WTC11 (cell line): Measurements from ENCODE around the gene BCL2L11. TPM values are rescaled to one million over a fixed set of nuclear protein-coding genes. Genes with fewer than 3 reads are reported as not detected.

Experiments
- CBFB ChIP-seq: sonication (generic); formaldehyde crosslinking; IDR thresholded peaks from 2 replicates; pipeline ENCODE4 v1.8.1; 2022; ENCODE audit warnings: mild to moderate bottlenecking, low read depth, missing genetic modification reagents
- IRF1 ChIP-seq: sonication (generic); formaldehyde crosslinking; IDR thresholded peaks from 2 replicates; pipeline ENCODE4 v1.8.0; 2023; ENCODE audit warnings: missing genetic modification reagents
- MXD4 ChIP-seq: fragments of 250-450 bp; sonication (Bioruptor Pico); IDR thresholded peaks from 2 replicates; pipeline ENCODE4 v1.8.0; 2021; ENCODE audit warnings: mild to moderate bottlenecking, moderate library complexity, borderline replicate concordance
- OVOL2 ChIP-seq: fragments of 250-450 bp; sonication (Bioruptor Pico); IDR thresholded peaks from 2 replicates; pipeline ENCODE4 v1.9.0; 2021; ENCODE audit warnings: mild to moderate bottlenecking, borderline replicate concordance
- PRDM15 ChIP-seq: sonication (generic); formaldehyde crosslinking; IDR thresholded peaks from 2 replicates; pipeline ENCODE4 v1.8.0; 2022; ENCODE audit warnings: missing genetic modification reagents
- SOX15 ChIP-seq: fragments of 250-450 bp; sonication (Bioruptor Pico); IDR thresholded peaks from 2 replicates; pipeline ENCODE4 v1.9.0; 2021; ENCODE audit warnings: mild to moderate bottlenecking
- STAT6 ChIP-seq: sonication (generic); formaldehyde crosslinking; conservative IDR thresholded peaks from 2 replicates; pipeline ENCODE4 v1.8.1; 2023; ENCODE audit warnings: mild to moderate bottlenecking, low read depth, missing genetic modification reagents, moderate library complexity
- USF1 ChIP-seq: sonication (generic); formaldehyde crosslinking; IDR thresholded peaks from 2 replicates; pipeline ENCODE4 v1.8.0; 2022; ENCODE audit warnings: mild to moderate bottlenecking, missing genetic modification reagents
- ZBTB21 ChIP-seq: sonication (generic); formaldehyde crosslinking; IDR thresholded peaks from 2 replicates; pipeline ENCODE4 v1.8.1; 2023; ENCODE audit warnings: mild to moderate bottlenecking, missing genetic modification reagents, borderline replicate concordance
- ZNF281 ChIP-seq: sonication (generic); formaldehyde crosslinking; IDR thresholded peaks from 2 replicates; pipeline ENCODE4 v1.8.0; 2023; ENCODE audit warnings: mild to moderate bottlenecking, missing genetic modification reagents
- ZNF317 ChIP-seq: sonication (generic); formaldehyde crosslinking; IDR thresholded peaks from 2 replicates; pipeline ENCODE4 v1.8.1; 2023; ENCODE audit warnings: low read depth, mild to moderate bottlenecking, moderate library complexity, missing genetic modification reagents, borderline replicate concordance
- ZNF532 ChIP-seq: fragments of 250-450 bp; sonication (Bioruptor Pico); IDR thresholded peaks from 2 replicates; pipeline ENCODE4 v1.9.0; 2021; ENCODE audit warnings: mild to moderate bottlenecking, borderline replicate concordance
- total RNA-seq: library from RNA; stranded (reverse); gene quantifications from 3 replicates; pipeline ENCODE4 v1.2.3, GENCODE V29; 2021
- TF ChIP-seq, protein P1 (sequence below): sonication (generic); formaldehyde crosslinking; IDR thresholded peaks from 2 replicates; pipeline ENCODE4 v1.8.1; 2023; ENCODE audit warnings: mild to moderate bottlenecking, missing genetic modification reagents, borderline replicate concordance
- TF ChIP-seq, protein P2 (sequence below): fragments of 250-450 bp; sonication (Bioruptor Pico); IDR thresholded peaks from 2 replicates; pipeline ENCODE4 v1.9.0; 2021; ENCODE audit warnings: moderate library complexity, mild to moderate bottlenecking, inconsistent platforms, borderline replicate concordance
- TF ChIP-seq, protein P3 (sequence below): fragments of 250-450 bp; sonication (Bioruptor Pico); IDR thresholded peaks from 2 replicates; pipeline ENCODE4 v2.1.2; 2022; ENCODE audit warnings: mild to moderate bottlenecking, moderate library complexity

The BCL2L11 gene
- total RNA-seq, 1 experiment from 2014 or later, result 19.3 TPM

DNA sequence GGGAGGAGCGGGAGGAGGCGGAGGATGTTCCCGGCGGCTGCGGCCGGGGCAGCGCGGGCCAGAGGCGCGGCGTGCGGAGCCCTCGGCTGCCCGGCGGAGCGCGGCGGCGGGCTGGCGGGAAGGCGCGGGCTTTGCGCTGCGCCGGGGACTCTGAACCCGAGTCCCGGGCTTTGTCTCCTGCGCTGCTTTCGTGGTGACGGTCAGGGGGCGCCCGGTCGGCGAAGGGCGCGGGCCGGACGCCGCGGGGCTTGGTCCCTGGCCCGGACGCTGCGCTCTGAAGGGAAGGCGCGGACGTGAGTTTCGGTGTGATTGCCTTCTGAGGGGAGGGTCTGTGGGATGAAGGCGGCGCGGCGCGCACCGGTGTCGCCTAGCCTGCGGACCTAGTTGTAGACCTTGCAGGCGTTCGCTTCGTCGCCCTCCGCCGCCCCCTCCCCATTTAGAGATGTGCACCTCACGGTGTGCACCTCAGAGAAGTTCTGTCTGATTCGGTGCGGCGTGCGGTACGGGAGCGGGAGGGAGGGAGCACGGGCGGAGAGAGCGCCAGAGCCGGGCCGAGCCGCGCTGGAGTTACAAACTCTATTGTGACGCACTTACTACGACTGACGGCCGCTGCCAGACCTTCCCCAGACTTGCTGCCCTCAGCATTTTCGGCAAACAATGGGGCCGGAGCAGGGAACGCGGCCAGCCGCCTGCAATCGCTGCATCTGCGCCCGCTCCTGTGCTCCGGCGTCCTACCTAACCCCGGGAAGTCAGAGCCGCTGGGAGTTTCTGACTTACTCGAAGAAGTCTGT lies 2.1 kb downstream of the BCL2L11 start (continued):
- TF ChIP-seq, protein P1, sequence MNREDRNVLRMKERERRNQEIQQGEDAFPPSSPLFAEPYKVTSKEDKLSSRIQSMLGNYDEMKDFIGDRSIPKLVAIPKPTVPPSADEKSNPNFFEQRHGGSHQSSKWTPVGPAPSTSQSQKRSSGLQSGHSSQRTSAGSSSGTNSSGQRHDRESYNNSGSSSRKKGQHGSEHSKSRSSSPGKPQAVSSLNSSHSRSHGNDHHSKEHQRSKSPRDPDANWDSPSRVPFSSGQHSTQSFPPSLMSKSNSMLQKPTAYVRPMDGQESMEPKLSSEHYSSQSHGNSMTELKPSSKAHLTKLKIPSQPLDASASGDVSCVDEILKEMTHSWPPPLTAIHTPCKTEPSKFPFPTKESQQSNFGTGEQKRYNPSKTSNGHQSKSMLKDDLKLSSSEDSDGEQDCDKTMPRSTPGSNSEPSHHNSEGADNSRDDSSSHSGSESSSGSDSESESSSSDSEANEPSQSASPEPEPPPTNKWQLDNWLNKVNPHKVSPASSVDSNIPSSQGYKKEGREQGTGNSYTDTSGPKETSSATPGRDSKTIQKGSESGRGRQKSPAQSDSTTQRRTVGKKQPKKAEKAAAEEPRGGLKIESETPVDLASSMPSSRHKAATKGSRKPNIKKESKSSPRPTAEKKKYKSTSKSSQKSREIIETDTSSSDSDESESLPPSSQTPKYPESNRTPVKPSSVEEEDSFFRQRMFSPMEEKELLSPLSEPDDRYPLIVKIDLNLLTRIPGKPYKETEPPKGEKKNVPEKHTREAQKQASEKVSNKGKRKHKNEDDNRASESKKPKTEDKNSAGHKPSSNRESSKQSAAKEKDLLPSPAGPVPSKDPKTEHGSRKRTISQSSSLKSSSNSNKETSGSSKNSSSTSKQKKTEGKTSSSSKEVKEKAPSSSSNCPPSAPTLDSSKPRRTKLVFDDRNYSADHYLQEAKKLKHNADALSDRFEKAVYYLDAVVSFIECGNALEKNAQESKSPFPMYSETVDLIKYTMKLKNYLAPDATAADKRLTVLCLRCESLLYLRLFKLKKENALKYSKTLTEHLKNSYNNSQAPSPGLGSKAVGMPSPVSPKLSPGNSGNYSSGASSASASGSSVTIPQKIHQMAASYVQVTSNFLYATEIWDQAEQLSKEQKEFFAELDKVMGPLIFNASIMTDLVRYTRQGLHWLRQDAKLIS (CRISPR knock-in tag), result no peak
- TF ChIP-seq OVOL2, result no peak
- no peak for TF ChIP-seq ZNF317 (CRISPR knock-in tag)
- TF ChIP-seq, protein P2, sequence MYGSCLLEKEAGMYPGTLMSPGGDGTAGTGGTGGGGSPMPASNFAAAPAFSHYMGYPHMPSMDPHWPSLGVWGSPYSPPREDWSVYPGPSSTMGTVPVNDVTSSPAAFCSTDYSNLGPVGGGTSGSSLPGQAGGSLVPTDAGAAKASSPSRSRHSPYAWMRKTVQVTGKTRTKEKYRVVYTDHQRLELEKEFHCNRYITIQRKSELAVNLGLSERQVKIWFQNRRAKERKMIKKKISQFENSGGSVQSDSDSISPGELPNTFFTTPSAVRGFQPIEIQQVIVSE (CRISPR knock-in tag), result no peak
- TF ChIP-seq USF1 (CRISPR knock-in tag), result no peak
- no peak for TF ChIP-seq ZBTB21
- no peak for TF ChIP-seq ZNF532 (CRISPR knock-in tag)
- no peak for TF ChIP-seq CBFB (CRISPR knock-in tag)
- TF ChIP-seq IRF1 (CRISPR knock-in tag), result no peak
- TF ChIP-seq ZNF281 (CRISPR knock-in tag), result no peak
- no peak; the same call in 1 of the 2 replicates for TF ChIP-seq PRDM15 (CRISPR knock-in tag)
- TF ChIP-seq, protein P3, sequence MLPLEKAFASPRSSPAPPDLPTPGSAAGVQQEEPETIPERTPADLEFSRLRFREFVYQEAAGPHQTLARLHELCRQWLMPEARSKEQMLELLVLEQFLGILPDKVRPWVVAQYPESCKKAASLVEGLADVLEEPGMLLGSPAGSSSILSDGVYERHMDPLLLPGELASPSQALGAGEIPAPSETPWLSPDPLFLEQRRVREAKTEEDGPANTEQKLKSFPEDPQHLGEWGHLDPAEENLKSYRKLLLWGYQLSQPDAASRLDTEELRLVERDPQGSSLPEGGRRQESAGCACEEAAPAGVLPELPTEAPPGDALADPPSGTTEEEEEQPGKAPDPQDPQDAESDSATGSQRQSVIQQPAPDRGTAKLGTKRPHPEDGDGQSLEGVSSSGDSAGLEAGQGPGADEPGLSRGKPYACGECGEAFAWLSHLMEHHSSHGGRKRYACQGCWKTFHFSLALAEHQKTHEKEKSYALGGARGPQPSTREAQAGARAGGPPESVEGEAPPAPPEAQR (CRISPR knock-in tag), result no peak
- TF ChIP-seq SOX15 (CRISPR knock-in tag), result no peak
- TF ChIP-seq STAT6 (CRISPR knock-in tag), result no peak
- TF ChIP-seq MXD4 (CRISPR knock-in tag), result no peak
